ENCODE results near the gene LIPG.

GRCh38 chr18:49585781-49586663, 24.2 kb downstream of the LIPG start:
- TF ChIP-seq POLR2A (IDR thresholded peaks at IDR 0.05) (no peak), CTCF (IDR thresholded peaks at IDR 0.05 in 4 of 5, conservative IDR thresholded peaks at IDR 0.05 in 1 of 5) (no peak)
